SU-DHL-6 (cell line): Measurements from ENCODE around the gene PHLPP2.

Experiments used
- H2AFZ ChIP-seq: fragments of 200-600 bp; sonication (generic); 2 replicates; pipeline ENCODE4 v1.6.1; 2014; ENCODE audit warnings: low read depth, mild to moderate bottlenecking, moderate library complexity, mixed read lengths, antibody characterized with exemption, low read length; ENCODE audit not compliant: severe bottlenecking
- H3F3A ChIP-seq: fragments of 200-600 bp; shearing (Covaris generic); 2 replicates; pipeline ENCODE4 v1.6.0; 2016; ENCODE audit warnings: antibody characterized with exemption, mild to moderate bottlenecking; ENCODE audit not compliant: insufficient read depth
- H3K27ac ChIP-seq: fragments of 200-600 bp; sonication (generic); 2 replicates; pipeline ENCODE4 v1.5.1; 2016; ENCODE audit warnings: low read depth, mild to moderate bottlenecking, low read length, moderate library complexity, mixed read lengths
- H3K27me3 ChIP-seq: fragments of 200-600 bp; sonication (generic), shearing (Covaris generic); 2 replicates; pipeline ENCODE4 v1.6.0; 2014; ENCODE audit warnings: mild to moderate bottlenecking, low read length
- H3K36me3 ChIP-seq: fragments of 200-600 bp; sonication (generic); 2 replicates; pipeline ENCODE4 v1.6.1; 2014; ENCODE audit warnings: mild to moderate bottlenecking, low read length, mixed read lengths
- H3K4me2 ChIP-seq: fragments of 300-600, 200-600 bp; shearing (Covaris generic), sonication (generic); 2 replicates; pipeline ENCODE4 v1.6.0; 2014; ENCODE audit warnings: low read length, low read depth, mild to moderate bottlenecking; ENCODE audit not compliant: poor library complexity, severe bottlenecking
- H3K4me3 ChIP-seq: fragments of 200-600 bp; sonication (generic); 2 replicates; pipeline ENCODE4 v1.5.1; 2014; ENCODE audit warnings: antibody characterized with exemption, low read length, mild to moderate bottlenecking, mixed read lengths; ENCODE audit not compliant: insufficient read depth, poor library complexity, severe bottlenecking
- H3K79me2 ChIP-seq: fragments of 200-600 bp; sonication (generic); 2 replicates; pipeline ENCODE4 v1.6.1; 2014; ENCODE audit warnings: mild to moderate bottlenecking, low read length, moderate library complexity; ENCODE audit not compliant: insufficient read depth
- H3K9ac ChIP-seq: fragments of 200-600 bp; sonication (generic); 2 replicates; pipeline ENCODE4 v1.7.0; 2014; ENCODE audit warnings: mild to moderate bottlenecking, low read length
- H3K9me2 ChIP-seq: fragments of 200-600 bp; sonication (generic); replicated peaks from 2 replicates; pipeline ENCODE4 v1.6.1; 2014; ENCODE audit warnings: low read length; ENCODE audit not compliant: insufficient read depth
- H3K9me3 ChIP-seq: fragments of 200-600 bp; sonication (generic); 2 replicates; pipeline ENCODE4 v1.6.1; 2014; ENCODE audit warnings: low read length, mixed read lengths; ENCODE audit not compliant: insufficient read depth
- H4K20me1 ChIP-seq: fragments of 200-600 bp; sonication (generic); 2 replicates; pipeline ENCODE4 v1.6.1; 2014; ENCODE audit warnings: low read depth, mild to moderate bottlenecking, antibody characterized with exemption, low read length, moderate library complexity, mixed read lengths
- CTCF ChIP-seq: fragments of 200-600 bp; sonication (generic); IDR thresholded peaks from one replicate; pipeline ENCODE4 v1.5.1; 2017; ENCODE audit warnings: antibody characterized with exemption, mild to moderate bottlenecking, low read length, moderate library complexity; ENCODE audit not compliant: insufficient read depth, poor library complexity, severe bottlenecking
- EZH2phosphoT487 ChIP-seq: fragments of 200-600 bp; sonication (generic), shearing (Covaris generic); conservative IDR thresholded peaks from 2 replicates; pipeline ENCODE4 v1.6.1; 2018; ENCODE audit warnings: mild to moderate bottlenecking, antibody characterized with exemption, low read length, moderate library complexity, mixed read lengths

The PHLPP2 gene

GRCh38 chr16:71635632-71636031 lies 88.9 kb downstream of the PHLPP2 start:
- H3K9me2 ChIP-seq, result no peaks in the 10 kb centered on the region
- no peak overlapping the region for H3K4me3 ChIP-seq
- H2AFZ ChIP-seq, result no peak overlapping the region
- H3K4me2 ChIP-seq, result no peak overlapping the region
- no peaks in the 10 kb centered on the region for H3K27me3 ChIP-seq
- H3K9ac ChIP-seq, result no peak overlapping the region
- H3K27ac ChIP-seq, result no peak overlapping the region
- H3K36me3 ChIP-seq, result no peaks in the 10 kb centered on the region
- H3K9me3 ChIP-seq, result no peaks in the 10 kb centered on the region
- no peaks in the 10 kb centered on the region for H3F3A ChIP-seq
- no peaks in the 10 kb centered on the region for H4K20me1 ChIP-seq
- no peaks in the 10 kb centered on the region for H3K79me2 ChIP-seq
- TF ChIP-seq EZH2phosphoT487 (no peak), CTCF (no peak)

- Histone ChIP-seq H3K27ac (no peak overlapping the region), H3K27me3 (no peaks in the 10 kb centered on the region), H3K4me3 (no peak overlapping the region), H3K79me2 (no peaks in the 10 kb centered on the region), H3K4me2 (no peak overlapping the region), H3K9me3 (no peaks in the 10 kb centered on the region), H4K20me1 (no peaks in the 10 kb centered on the region), H3K36me3 (no peaks in the 10 kb centered on the region), H3K9me2 (no peaks in the 10 kb centered on the region), H2AFZ (no peak overlapping the region), H3F3A (no peaks in the 10 kb centered on the region), H3K9ac (no peak overlapping the region)
- TF ChIP-seq CTCF (no peak), EZH2phosphoT487 (no peak)
Observed at GRCh38 chr16:71631776-71632175, 92.7 kb downstream of the PHLPP2 start.

- no peaks in the 10 kb centered on the region for H3F3A ChIP-seq
- H3K27me3 ChIP-seq, result no peaks in the 10 kb centered on the region
Observed at GRCh38 chr16:71630808-71631207, 93.7 kb downstream of the PHLPP2 start.

More at GRCh38 chr16:71630808-71631207, 93.7 kb downstream of the PHLPP2 start:
- H3K9me3 ChIP-seq, result no peaks in the 10 kb centered on the region
- H3K27ac ChIP-seq, result no peak overlapping the region
- no peaks in the 10 kb centered on the region for H3K79me2 ChIP-seq
- H3K9ac ChIP-seq, result no peak overlapping the region
- no peak overlapping the region for H3K4me2 ChIP-seq
- H3K36me3 ChIP-seq, result no peaks in the 10 kb centered on the region
- no peaks in the 10 kb centered on the region for H4K20me1 ChIP-seq
- no peak for TF ChIP-seq CTCF
- TF ChIP-seq EZH2phosphoT487, result no peak
- H2AFZ ChIP-seq, result no peak overlapping the region
- no peak overlapping the region for H3K4me3 ChIP-seq
- no peaks in the 10 kb centered on the region for H3K9me2 ChIP-seq
